Hepatocyte (in vitro differentiated cells): ENCODE data around the gene GPHN.

ENCODE experiments used
- CTCF ChIP-seq: fragments of 200-600 bp; sonication (generic); IDR thresholded peaks from 2 replicates; pipeline ENCODE4 v1.5.1; 2016; ENCODE audit warnings: antibody characterized with exemption, mild to moderate bottlenecking; ENCODE audit not compliant: poor library complexity
- EZH2 ChIP-seq: fragments of 200-600 bp; sonication (generic); IDR thresholded peaks from 2 replicates; pipeline ENCODE4 v1.6.1; 2016; ENCODE audit warnings: antibody characterized with exemption, mild to moderate bottlenecking, borderline replicate concordance

GRCh38 chr14:66476964-66477363 is 31.0 kb upstream of the GPHN start:
- TF ChIP-seq CTCF (no peak), EZH2 (no peak)
